Measurements from ENCODE around the gene BID.

Gene BID

DNA sequence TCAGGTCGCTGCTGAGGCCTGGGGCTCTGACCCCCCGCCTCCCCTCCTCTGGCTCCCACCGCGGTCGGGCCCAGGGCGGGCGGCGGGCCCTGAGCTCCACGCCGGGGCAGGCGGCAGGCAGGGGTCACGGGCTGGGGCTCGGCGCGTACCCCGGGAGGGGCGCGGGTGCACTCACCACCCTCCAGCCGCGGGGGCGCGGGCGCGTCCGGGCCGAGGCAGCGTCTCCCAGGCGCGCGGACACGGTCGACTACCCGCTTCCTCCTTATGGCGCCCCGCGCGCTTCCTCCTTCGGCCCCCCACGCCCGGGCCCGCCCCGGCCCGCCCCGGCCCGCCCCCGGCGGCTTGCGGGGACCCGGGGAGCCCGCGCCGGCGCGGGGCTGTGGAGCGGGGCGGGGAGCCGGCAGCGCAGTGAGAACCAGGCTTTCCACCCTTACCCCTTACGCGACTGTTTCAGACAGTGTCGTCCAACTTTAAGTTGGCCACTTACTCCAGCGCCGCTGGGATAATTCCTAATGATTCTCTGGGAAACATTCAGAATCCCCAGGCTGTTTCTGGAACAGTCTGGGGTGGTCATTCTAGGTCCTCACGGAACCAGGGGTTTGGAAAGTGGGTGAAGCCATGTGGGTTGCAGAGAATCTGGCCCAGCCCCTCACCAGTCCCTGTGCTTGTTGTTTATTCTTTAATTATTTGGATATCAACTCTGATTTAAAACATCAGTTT is at the start of gene BID:
BID (minus strand) TSS at position 264 of the 720 bp plus-strand sequence. CDS start 24,353 bp downstream, outside the sequence.
- DNase-seq, result no peak

DNA sequence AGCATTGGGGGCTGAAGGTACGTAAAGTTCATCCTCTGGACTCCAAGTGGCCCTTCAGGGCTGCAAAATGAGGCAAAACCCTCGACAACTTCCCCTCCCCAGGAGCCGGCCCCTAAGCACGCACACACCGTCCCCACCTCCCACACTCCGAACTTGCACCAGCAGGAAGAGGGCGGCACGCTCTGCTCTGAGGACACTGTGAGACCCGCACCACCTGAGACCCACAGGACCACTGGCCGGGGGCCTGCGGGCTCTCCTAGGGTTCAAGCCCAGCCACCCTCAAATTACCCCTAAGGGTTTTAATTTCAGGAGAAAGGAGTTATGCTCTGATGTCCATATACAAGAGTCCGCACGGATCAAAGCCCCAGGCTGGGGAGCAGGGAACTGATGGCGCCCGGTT is 49.7 kb upstream of the BID start:
- no peak for DNase-seq

DNA sequence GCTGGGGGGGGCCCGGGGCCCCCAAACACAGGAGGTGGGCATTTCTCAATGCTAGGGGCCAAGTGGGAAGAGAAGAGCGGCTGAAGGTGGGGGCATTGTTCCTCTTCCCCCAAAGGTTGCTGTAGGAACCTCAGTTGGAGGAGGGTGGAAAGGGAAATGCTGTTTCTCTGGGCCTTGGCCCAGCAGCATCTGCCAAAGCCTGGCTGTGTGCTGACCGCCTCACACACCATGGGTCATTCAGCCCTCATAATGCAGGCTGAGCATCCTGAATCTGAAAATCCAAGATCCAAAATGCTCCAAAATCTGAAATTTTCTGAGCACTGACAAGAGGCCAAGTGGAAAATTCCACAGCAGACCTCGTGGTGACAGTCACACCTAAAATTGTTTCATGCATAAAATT is 49.0 kb upstream of the BID start:
- no peak for DNase-seq

DNA sequence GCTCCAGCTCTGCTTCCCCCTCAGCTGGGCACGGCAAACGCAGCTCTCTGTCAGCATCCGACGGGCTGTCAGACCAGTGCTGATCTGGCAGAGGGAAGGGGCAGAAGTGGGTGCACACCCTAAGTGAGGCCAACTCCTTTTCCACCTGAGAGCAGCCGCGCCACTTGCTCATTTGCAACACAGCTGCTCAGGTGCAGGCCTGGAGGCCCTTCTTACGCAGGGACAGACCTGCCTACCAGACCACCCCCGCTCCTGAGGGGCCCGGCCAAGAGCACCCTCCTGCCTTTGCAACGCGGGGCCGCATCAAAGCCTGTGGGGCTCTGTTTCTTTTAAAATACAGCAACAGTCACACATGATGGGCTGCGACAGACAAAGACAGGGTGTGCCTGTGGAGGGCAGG is 47.8 kb upstream of the BID start:
- no peak for DNase-seq

DNA sequence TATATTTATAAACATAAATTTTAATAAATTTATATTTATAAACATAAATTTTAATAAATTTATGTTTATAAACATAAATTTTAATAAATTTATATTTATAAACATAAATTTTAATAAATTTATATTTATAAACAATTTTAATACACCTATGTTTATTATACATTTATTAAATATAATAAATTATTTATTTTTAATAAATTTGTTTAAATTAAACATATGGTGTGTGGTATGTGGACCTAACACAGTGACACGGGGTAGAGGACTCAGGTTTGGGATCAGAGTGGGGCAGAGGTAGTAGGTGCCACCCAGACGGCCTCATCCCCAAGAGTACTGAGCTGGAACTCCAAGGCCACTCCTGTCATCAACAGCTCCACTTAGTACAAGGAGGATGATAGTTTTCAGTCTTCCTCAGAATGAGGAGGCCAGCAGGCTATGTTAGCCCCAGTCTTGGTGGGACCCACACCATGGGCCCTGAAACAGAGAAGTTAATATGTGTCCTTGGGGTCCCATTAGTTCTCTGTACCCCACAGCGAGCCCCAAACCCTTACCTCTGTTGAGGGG is 46.7 kb upstream of the BID start:
- no peak for DNase-seq

DNA sequence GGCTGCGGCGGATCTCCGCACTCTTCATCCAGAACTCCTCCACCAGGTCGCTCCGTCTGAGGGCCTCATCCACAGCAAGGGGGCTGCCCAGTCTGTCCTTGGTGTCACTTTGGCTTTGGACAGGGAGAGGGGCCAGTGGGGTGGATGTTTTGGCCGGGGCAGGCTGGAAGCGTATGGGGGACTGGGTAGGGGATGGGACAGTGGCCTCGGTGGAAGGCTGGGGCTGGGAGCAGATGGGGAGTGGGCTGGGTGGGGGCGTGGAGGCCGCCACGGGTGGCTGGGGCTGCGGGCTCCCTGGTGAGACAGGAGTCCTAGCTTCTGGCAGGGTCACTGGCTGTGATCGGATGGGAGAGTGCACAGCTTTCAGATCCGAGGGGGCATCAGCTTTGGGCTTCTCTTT is 44.4 kb upstream of the BID start:
- DNase-seq, result no peak

DNA sequence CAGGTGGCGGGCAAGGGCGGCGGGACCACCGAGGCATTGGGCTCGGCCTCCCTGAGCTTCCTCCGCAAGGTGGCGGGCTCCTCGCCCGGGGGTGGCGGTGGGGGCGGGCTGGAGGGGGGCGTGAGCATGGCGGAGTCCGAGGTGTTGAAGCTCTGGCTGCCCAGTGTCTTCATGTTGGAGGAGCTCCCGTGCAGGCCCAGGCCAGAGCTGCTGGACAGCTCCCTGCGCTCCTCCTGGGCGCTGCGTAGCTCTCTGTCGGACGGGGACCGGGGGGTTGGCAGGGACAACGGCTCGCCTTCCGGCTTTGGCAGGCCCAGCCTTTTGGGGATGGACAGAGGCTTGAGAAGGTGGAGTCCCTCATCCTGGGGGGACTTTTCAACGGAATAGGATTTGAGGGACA is 43.9 kb upstream of the BID start:
- no peak for DNase-seq

DNA sequence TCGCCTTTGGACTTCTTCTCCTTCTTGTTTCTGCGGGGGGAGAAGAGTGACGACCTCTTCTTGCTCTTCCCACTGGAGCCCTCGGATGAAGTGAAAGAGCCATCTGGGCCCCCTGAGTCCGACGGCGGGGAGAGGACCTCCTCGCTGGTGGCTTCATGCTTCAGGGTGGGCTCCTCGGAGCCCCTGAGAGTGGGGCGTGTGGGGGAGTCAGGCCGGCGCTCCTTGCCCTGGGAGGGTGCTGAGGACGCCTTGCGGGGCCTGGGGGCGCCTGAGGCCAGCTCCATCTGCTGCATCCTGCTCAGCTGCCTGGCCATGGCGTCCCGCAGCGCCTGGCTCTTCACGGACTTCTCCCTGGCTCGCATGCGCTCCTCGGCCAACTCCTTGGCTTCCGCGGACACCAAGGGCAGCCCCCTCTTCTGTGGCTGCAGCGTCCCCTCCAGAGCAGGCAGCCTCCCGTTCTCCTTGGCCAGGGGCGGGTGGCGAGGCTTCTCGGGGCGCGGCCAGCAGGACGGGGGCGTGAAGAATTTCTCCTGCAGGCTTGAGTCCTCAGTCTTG is 43.3 kb upstream of the BID start:
- no peak for DNase-seq

DNA sequence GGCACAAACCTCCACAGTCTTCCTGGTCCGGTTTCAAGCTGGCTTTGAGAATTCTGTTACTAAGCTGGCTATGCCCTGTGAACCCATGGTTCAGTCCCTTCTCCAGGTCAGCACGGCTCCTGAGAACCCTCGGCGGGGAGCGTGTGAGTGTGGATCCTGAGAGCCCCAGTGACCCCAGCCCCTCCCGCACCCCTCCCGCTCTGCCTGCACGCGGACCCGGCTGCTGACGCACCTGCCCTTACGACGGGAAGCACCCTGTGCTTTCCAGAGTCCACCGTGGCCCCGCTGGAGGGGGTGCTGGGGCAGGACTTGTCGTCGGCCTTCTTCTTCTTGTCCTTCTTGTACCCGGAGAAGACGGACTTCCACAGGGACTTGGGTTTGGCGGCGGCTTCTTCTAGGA is 42.8 kb upstream of the BID start:
- no peak for DNase-seq

DNA sequence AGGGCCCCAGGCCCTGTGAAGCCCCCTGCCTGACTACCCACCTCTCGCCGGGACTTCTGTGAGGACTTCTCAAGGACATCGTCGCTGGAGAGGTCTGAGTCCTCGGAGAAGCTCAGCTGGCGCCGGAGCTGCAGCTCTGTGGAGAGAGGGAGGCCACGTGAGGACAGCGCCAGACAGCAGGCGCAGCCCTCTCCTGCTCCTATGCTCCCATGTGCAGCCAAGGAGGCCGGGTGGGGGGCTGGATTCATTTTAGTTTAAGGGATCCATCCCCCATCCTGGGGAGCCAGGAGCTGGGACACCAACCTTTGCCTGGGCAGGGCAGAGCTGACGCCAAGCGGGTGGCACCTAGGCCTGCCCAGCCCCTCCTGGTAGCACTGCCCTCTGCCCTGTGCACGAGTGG is 42.4 kb upstream of the BID start:
- no peak for DNase-seq

DNA sequence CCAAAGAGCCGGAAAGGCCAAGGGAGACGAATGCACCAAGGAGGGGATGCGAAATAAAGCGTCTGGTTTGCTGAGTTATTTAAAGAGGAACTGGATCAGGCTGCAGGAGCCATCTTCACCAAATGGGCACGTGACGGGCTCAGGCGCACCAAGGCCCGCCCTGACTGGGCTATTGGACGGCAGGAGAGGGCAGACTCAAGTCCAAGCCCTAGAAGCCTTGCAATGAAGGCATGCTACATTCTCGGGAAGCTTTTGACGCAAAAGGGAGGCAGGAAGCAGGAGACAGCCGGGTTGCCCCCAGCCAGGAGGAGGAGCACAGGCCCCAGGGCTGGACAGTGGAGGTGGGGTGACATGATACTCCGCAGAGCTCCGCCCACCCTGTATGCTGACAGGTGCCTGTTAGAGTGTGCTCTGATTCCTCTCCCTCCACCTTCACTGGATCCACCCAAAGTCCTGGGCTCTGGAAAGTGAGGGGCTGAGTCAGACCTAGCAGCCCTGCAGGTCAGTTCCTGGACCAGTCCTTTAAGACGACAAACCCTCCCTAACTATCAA is 41.5 kb upstream of the BID start:
- DNase-seq, result no peak

DNA sequence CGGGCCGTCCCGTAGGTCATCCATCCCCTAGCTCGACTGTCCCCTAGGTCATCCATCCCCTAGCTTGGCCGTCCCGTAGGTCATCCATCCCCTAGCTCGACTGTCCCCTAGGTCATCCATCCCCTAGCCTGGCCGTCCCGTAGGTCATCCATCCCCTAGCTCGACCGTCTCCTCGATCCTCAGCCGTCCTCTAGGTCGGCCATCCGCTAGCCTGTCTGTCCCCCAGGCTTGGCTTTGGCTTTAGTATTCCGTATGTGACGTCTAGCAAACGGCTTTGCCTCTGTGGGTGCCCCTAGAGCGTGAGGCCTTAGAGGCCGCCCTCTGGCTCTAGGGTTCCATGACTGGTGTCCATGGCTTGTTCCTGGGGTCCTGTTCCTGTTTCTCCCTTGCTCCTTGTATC is 40.6 kb upstream of the BID start:
- no peak for DNase-seq

DNA sequence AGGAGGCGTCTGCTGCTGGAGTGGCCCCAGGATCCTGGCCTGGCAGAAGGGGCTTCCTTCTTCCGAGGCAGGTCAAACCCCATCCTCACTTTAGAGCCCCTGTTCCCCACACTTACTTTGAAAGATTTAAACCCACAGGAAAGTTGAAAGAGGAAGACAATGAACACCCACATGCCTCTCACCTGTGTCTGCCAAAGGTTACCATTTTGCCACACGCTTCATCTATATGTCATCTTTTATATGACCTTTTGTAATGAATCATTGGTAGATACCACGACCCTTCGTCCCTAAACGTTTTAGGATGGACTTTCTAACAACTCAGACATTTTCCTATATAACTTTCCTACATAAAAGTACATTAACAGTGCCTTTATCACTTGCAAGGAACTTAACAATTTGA is 39.8 kb upstream of the BID start:
- DNase-seq, result no peak

DNA sequence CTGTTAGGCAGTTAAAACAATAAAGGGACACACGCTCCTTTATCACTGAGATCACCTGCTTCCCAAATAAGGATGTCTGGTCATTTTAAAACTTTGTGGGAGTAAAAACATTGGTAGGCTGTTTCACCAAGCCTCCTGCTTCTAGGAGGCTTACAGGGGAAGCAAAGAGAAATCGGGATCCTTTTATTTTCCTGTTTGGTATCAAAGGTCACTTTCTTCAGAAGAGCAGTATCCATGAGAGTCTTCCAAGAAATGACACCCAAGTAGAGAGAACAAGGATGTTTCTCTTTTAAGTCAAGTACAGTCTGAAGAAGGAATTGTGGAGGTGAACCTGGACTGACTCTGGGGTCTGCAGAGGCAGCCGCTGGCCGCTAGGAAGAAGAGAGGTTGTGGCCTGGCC is 36.9 kb upstream of the BID start:
- DNase-seq, result no peak

DNA sequence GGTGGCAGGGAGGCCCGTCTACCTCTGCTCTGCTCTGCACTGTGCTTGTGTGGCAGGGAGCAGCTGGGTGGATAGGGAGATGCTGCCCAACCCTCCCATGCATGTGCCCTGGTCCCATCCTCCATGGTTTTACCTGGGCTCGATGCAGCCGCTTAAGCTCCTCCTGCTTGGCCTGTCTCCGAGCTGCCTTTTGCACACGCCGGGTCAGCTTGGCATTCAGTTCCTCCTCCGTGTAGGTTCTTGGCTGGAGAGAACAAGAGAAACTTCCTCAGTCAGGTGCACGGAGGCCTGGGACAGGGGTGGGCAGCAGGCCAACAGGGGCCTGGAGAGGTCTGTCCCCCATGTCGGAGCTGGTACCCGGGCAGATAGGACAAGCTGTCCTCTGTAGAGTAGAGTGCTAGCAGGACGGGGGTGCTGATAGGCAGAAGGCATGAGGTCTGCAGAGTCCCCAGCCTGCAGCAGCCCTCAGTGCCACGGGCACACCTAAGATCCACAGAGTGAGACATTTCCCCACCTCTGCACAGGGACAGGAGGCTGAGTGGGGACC is 36.4 kb upstream of the BID start:
- DNase-seq, result no peak

DNA sequence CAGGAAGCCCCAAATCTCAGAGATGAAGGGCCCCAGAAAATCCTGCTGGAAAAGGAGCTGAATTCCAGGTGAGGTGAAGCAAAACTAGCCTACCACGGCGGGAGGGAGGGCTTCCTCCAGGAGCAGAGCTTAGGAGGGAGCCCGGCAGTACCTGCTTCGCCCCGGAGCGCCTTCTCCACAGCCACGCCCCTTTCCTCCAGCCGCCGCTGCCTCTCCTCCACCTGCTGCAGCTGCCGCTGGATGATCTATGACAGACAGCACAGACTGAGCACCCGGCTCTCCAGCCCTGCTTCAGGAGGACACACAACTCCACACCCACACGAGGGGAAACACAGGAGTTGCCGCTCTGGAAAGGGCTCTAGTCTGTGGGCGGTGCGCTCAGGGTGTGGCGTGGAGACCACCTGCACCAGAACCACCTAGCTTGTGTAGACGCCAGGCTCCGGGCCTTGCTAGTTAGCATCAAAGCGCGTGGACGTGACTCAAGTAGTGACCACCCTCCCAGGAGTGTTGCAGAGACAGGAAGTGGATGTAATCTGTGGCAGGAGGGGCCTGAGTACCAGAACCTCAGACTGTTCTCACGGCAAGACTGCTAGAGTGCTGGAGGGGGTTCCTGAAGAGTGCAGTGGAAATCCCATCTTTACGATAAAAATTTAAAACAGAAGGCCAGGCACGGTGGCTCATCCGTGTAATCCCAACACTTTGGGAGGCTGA is 34.6 kb upstream of the BID start:
- peak; percentile 87 for DNase-seq

DNA sequence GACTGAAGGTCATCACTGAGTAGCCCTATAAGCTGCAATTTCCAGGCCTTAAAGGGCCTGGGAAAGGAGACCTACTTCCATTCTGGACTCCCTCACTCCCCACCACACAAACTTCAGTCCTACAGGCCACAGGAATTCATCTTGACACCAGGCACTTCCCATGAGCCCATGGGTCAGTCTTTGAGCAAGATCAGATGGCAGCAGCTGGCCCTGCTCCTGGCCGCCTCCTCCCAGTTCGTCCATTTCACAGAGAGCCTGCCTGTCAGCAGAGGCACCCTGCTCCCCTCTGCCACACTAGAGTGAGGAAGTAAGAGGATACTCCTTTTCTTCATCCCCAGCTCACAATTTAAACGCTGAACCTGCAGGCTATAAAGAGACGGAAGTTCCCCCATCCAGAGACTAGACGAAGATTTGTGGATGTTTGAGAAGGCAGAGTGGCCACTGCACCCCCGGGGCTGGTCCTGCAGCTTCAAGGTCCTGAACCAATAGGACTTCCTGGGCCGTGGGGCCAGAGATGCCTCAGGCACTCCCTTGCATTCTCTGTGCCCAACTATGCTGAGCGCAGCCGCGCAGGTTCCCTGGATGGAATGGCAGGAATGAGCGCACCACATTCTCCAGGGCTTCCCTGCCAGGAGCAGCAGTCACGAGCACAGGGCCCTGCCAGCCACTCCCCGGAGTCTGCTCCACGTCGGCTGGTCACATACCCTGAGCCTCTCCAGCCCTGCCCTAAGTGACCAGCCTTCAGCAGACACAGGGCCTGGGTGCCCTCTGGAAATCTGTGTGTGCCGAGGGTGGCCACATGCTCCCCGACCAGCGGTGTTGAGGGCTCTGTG is 33.5 kb upstream of the BID start:
- DNase-seq, result peak; percentile 98

DNA sequence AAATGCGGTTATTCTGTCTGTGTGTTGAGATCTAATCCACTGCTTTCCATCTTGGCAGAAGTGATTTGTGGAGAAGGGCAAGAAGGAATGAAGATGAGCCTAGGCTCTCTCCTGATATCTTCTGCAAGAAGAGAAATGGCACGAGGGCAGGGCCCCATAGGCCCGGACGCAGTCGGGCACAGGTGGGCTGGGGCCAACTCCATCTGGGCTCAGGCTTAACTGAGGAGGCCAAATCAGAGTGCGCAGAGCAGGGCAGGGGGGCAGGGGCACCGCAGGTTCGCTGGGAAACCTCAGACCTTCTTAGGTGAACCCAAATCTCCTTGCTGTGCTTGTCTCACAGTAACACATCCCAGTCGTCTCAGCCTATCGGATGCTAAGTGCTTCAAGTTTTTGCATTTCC is 32.8 kb upstream of the BID start:
- DNase-seq, result no peak

DNA sequence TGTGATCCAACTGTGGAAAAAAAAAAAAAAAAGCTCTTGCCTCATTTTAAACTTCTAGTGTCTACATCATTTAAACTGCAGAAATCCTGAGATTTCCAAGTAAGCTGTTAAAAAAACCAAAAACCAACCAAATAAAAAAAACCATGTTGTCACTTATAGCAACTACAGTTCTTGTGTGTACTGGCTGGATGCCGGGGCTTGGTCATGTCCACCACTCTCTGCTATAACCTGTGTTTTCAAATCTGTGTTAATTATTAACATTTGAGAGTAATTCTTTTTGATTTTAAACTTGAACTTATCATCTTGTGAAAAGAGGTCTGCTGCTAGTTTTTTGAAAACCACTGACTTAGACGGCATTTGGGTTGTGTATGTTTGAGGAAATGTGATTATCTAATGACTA is 32.2 kb upstream of the BID start:
- no peak for DNase-seq

DNA sequence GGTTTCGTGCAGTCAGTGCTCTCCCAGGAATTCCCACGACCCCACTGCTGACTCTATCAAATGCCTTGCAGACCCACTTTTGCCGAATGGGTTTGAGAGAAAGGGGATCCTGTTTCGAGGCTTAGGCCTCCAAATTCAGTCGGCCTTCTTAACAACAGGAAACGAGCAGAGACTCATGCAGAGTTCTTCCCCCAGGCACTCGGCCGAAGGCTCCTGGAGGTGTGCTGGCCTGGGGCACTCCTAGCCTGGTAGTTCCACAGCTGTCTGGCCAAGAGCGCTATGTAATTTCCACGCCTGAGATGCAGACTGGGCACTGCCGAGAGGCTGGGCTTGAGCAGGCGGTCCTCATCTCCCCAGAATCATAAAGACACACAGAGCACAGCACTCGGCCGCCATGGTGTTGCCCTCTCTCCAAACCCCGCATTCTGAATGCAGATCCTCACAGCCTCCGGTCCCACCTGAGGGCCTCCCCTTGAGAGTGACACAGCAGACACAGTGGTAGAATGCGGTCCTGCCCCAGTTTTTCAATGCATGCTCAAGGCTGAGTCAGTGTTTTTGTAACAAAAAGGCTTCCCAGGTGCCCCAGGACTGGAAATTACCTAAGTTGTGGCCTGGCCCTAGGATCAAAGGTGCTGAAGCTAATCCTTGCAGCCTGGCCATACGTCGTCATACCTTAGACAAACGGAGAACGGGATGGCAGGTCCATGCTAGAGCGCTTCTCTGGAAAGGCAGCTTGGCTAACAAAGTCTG is 30.2 kb upstream of the BID start:
- DNase-seq, result peak; percentile 79

DNA sequence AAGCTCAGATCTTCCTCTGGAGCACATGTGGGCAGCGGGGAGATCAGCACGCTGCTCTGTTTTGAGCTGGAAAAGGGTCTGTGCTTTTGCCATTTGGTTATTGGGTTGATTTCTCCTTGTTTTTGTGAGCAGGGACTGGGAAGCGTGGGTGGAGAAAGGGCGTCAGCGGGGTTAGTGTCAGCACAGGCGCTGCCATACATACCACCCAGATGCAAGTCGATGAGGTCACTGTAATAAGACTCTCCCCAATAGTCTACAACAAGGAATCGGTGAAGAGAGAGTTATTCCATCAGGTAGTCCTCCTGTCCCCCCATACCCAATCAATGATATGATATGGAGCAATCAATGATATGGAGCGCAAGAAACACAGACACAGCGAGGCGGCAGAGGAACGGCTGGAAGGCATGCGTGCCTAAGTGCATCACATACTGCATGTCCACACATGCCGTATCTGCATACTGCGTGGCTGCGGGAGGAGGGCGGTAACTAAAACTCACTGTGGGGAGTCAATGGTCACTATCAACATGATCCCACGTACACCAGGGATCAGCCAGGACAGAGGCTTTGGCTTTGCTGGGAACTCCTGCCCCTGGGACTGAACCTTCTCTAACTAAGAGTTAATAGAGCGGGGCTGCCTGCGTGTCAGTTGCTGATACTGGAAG is 29.5 kb upstream of the BID start:
- DNase-seq, result no peak
